ENCODE results near the gene STAP1. TPM values are rescaled to one million over a fixed set of nuclear protein-coding genes. Genes with fewer than 3 reads are reported as not detected.

STAP1 gene
- total RNA-seq, 2 donors from 2014 or later, result 9.6 to 22.0 TPM

DNA sequence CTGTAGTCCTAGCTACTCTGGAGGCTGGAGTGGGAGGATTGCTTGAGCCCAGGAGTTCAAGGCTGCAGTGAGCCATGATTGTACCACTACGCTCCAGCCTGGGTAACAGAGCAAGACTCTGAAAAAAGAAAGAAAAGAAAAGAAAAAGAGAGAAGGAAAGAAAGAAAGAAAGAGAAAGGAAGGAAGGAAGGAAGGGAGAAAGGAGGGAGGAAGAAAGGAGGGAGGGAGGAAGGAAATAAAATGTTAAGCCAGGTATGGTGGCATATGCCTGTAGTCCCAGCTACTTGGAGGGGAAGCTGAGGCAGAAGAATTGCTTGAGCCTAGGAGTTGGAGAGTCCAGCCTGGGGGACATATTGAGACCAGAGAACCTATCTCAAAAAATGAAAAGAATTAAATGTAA, 12.0 kb downstream of the STAP1 start:
- peaks cover 51% of the 10 kb centered on the region for H3K4me1 Mint-ChIP-seq (ENCODE audit: low read depth)
- no peak for DNase-seq
- no peak overlapping the region for H3K27ac Mint-ChIP-seq
- no peak for ATAC-seq (replicated peaks in 1 of 2)
- peaks cover 0 to 2% of the 10 kb centered on the region in 2 donors for H3K9me3 Mint-ChIP-seq
- no peaks in the 10 kb centered on the region for H3K27me3 Mint-ChIP-seq (ENCODE audit: low read depth)
- peaks cover 0 to 4% of the 10 kb centered on the region in 2 donors for H3K36me3 Mint-ChIP-seq (ENCODE audit: insufficient read depth in 2 of 2)
- H3K4me3 Mint-ChIP-seq, result no peak overlapping the region

DNA sequence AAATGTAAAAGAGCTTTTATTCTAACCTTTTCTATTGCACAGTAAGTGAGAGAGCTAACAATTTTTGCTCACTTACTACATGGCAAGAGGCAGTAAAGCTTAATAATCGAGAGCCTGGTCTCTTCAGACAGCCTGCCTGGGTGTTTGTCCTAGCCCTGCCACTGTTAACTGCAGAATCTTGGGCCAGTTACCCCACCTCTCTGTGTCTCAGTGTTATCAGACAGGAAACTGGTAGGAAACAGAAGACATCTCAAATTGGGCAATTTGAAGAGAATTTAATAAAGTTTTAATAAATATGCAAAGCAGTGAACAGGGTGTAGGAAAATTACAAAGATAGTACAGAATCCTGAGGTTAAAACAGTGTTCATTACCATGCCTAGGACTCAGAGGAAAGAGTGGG, 13.4 kb downstream of the STAP1 start:
- DNase-seq (no peak), ATAC-seq (replicated peaks in 1 of 2) (no peak)
- Mint-ChIP-seq H3K9me3 (peaks cover 0 to 2% of the 10 kb centered on the region in 2 donors), H3K4me3 (no peak overlapping the region), H3K36me3 (ENCODE audit: insufficient read depth in 2 of 2) (peaks cover 0 to 5% of the 10 kb centered on the region in 2 donors), H3K27ac (no peak overlapping the region), H3K4me1 (ENCODE audit: low read depth) (peaks cover 52% of the 10 kb centered on the region), H3K27me3 (ENCODE audit: low read depth) (no peaks in the 10 kb centered on the region)

DNA sequence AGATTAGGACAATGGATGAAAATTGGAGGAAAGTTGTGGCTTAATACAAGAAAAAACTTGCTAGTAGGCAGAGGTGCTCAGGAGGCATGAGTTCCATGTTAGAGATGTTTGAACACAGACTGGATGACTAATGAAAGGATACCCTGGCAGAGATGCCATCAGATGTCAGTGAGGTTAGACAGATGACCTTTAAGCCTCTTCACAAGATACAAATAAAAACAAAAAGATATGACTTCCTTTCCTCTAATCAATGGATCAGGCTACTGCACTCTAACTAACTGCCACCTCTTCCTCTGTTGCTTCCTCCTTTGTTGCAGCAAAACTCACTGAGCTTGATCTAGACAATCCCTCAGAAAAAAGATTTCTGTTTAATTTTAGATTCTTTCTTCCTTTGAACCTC, 14.7 kb downstream of the STAP1 start:
- DNase-seq (no peak), ATAC-seq (replicated peaks in 1 of 2) (peak; percentile 62 to 73)
- Mint-ChIP-seq H3K9me3 (peaks cover 0 to 2% of the 10 kb centered on the region in 2 donors), H3K27ac (no peak overlapping the region), H3K4me3 (peak overlapping the region in 1 of 2 donors; percentile 7), H3K4me1 (ENCODE audit: low read depth) (peaks cover 52% of the 10 kb centered on the region), H3K27me3 (ENCODE audit: low read depth) (no peaks in the 10 kb centered on the region), H3K36me3 (ENCODE audit: insufficient read depth in 2 of 2) (peaks cover 0 to 5% of the 10 kb centered on the region in 2 donors)

DNA sequence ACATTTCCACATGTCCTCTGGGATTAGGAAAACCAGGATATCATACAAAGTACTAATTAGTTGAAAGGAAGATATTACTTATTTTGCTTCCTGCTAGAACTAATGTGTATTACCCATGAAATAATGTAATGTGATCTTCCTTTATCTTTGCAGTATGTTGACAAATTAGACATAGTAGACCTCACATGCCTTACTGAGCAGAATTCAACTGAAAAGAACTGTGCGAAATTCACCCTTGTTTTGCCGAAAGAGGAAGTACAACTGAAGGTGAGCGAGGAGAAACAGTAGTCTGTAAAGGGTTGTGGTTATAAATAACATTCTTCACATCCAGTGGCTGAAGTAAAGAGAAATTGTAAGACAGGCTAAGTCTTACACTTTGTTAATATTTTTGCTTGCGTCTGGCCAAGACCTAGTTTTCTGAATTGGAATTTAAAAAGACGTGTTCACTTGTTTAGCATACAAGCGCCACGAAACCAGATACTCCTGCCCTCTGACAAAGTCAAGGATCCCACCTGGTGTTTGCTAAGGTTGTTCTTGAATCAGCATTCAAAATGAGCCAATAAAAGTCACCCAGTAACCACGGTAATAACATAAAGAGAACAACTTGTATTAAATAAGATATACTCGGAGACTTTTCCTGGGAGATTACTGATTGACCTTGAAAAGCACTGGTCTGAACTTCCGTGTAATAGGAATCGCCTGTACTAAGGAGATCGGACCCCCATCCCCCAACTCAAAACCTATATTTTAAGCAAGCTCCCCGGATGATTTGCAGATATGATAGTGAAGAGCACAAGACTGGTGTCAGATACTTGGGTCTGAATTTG, 16.9 kb downstream of the STAP1 start:
- peak overlapping the region; percentile 60 to 75 for H3K4me3 Mint-ChIP-seq
- H3K9me3 Mint-ChIP-seq, result peaks cover under 1 to 2% of the 10 kb centered on the region in 2 donors
- ATAC-seq (replicated peaks in 1 of 2) (peak; percentile 53 to 64), DNase-seq (no peak)
- H3K27me3 Mint-ChIP-seq (ENCODE audit: low read depth), result no peaks in the 10 kb centered on the region
- peaks cover 53% of the 10 kb centered on the region for H3K4me1 Mint-ChIP-seq (ENCODE audit: low read depth)
- peak overlapping the region; percentile 44 for H3K27ac Mint-ChIP-seq
- peaks cover 2 to 5% of the 10 kb centered on the region in 2 donors for H3K36me3 Mint-ChIP-seq (ENCODE audit: insufficient read depth in 2 of 2)

DNA sequence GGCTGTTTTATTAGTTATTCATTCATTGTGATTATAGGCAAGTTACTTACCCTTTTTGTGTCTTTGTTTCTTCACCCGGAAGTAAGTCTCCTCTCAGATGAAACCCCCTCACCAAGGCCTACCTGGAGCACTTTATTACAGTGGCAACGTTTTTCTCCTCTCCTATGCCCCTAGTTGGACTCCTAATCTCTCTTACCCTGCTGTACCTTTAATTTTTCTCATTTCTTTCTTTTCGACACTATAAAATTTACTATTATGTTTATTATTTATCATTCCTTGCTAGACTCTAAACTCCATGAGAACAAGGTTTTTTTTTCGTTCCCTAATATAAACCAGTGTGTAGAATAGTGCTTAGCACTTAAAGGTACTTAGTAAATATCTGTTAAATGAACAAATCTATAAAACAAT, 17.5 kb downstream of the STAP1 start:
- Mint-ChIP-seq H3K27ac (peak overlapping the region; percentile 74), H3K4me3 (peak overlapping the region; percentile 60 to 75), H3K4me1 (ENCODE audit: low read depth) (peaks cover 59% of the 10 kb centered on the region), H3K27me3 (ENCODE audit: low read depth) (no peaks in the 10 kb centered on the region), H3K9me3 (peaks cover 0 to 2% of the 10 kb centered on the region in 2 donors), H3K36me3 (ENCODE audit: insufficient read depth in 2 of 2) (peaks cover 2 to 5% of the 10 kb centered on the region in 2 donors)
- ATAC-seq (replicated peaks in 1 of 2) (no peak), DNase-seq (no peak)

DNA sequence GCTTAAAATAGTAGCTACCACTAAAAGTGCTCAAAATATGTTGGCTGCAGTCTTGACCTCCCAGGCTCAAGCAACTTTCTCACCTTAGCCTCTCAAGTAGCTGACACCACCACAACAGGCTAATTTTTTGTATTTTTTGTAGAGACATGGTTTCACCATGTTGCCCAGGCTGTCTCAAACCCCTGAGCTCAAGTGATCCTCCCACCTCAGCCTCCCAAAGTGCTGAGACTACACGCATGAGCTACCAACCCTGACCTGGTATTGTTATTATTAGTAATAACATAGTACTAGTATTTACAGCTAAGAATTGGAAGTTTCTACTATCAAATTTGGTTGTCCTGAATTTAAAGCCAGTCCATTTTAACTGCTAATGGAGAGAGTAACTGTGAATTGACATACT, 18.0 kb downstream of the STAP1 start:
- Mint-ChIP-seq H3K4me3 (no peak overlapping the region), H3K9me3 (peaks cover 0 to 2% of the 10 kb centered on the region in 2 donors), H3K27me3 (ENCODE audit: low read depth) (no peaks in the 10 kb centered on the region), H3K4me1 (ENCODE audit: low read depth) (peaks cover 64% of the 10 kb centered on the region), H3K27ac (no peak overlapping the region), H3K36me3 (ENCODE audit: insufficient read depth in 2 of 2) (peaks cover 2 to 5% of the 10 kb centered on the region in 2 donors)
- DNase-seq (no peak), ATAC-seq (replicated peaks in 1 of 2) (no peak)

DNA sequence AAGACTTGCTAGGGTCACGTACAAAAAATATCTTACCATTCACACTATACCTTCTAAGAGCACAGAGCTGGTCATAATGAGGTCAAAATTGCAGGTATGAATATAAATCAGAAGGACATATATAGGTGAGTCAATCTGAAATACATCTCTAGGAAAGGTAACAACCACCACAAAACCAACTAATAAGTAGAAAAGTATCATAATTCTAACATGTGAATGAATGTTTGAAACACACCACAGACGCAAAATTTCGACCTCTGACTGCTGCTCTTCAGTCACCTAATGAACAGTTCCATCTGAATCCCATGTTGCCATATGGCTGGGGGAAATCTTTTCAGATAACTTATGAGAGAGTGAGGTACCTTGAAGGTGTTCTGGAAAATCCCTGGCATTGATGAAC, 22.1 kb downstream of the STAP1 start:
- H3K4me3 Mint-ChIP-seq, result peak overlapping the region; percentile 66 to 89

DNA sequence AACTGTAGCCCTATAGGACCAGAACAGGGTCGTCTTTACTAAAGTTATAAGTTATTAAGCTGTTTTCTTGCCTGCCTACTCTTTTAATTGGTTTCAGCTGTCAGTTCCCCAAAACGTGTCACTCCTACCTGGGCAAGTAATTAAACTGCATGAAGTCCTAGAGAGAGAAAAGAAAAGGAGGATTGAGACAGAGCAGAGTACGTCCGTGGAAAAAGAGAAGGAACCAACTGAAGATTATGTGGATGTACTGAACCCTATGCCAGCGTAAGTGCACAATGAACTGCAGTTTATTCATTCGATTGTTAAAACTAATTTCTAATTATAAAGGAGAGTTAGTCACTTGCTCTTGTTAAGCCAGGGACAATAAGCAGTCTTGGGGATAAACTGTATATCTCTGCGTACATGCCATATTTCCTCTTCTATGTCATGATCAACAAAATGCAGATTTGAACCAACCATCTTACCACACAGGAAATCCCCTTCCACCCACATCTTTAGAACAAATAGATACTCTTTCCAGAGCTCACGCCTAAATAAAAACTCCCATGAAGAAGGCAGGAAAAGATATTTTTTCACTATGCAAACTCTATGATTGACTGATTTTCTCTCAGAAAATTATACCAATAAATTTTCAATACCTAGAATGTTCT, 22.8 kb downstream of the STAP1 start:
- Mint-ChIP-seq H3K27me3 (ENCODE audit: low read depth) (no peaks in the 10 kb centered on the region), H3K27ac (peak overlapping the region; percentile 62), H3K9me3 (peaks cover 0 to 2% of the 10 kb centered on the region in 2 donors), H3K4me1 (ENCODE audit: low read depth) (peaks cover 39% of the 10 kb centered on the region), H3K36me3 (ENCODE audit: insufficient read depth in 2 of 2) (peaks cover 2 to 7% of the 10 kb centered on the region in 2 donors), H3K4me3 (peak overlapping the region; percentile 66 to 89)
- ATAC-seq (replicated peaks in 1 of 2), result peak; percentile 76 to 78
- DNase-seq, result peak; percentile 23 to 36

More for the DNA sequence above, 22.1 kb downstream of the STAP1 start:
- ATAC-seq (replicated peaks in 1 of 2) (peak; percentile 73 to 78), DNase-seq (peak in 1 of 2 donors; percentile 36)
- Mint-ChIP-seq H3K4me1 (ENCODE audit: low read depth) (peaks cover 47% of the 10 kb centered on the region), H3K9me3 (peaks cover 0 to 2% of the 10 kb centered on the region in 2 donors), H3K36me3 (ENCODE audit: insufficient read depth in 2 of 2) (peaks cover 2 to 5% of the 10 kb centered on the region in 2 donors), H3K27ac (peak overlapping the region; percentile 62), H3K27me3 (ENCODE audit: low read depth) (no peaks in the 10 kb centered on the region)

DNA sequence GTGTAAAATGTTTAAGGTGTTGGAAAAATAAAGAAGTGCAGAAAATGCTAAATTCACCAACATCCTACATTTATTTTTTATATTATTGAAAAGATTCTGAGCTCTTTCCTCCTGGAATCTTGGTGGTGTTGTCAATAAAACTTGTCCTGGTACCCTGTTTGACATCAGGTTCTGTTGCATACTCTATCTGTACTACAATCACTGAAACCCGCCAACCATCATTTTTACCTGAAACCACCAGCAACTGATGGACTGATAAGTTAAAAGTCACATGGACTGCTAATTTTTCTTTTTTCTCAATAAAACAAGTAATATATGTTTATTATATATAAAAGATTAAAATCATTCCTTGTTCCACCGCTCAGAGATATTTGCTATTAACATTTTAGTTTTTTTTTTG, 23.4 kb downstream of the STAP1 start:
- Mint-ChIP-seq H3K9me3 (peaks cover 0 to 2% of the 10 kb centered on the region in 2 donors), H3K4me3 (peak overlapping the region; percentile 66 to 89), H3K4me1 (ENCODE audit: low read depth) (peaks cover 35% of the 10 kb centered on the region), H3K27me3 (ENCODE audit: low read depth) (no peaks in the 10 kb centered on the region), H3K27ac (peak overlapping the region; percentile 62), H3K36me3 (ENCODE audit: insufficient read depth in 2 of 2) (peaks cover 2 to 4% of the 10 kb centered on the region in 2 donors)
- ATAC-seq (replicated peaks in 1 of 2), result peak in 1 of 2 donors; percentile 6
- DNase-seq, result no peak

DNA sequence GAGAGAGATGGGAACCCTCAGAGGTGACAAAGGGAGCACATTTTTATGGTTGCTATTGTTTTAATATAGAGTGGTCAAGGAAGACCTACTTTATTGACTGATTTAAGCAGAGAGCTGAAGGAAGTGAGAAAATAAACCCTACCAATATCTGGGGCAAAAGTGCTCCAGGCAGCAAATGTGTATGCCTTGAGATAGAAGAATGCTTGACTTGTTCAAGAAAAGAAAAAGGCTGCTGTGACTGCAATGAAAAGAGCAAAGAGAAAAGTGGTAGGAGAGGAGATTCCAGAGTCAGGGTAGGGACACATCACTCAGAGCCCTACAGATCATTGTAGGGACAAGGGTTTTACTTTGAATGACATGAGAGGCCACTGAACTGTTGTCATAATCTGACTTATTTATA, 26.0 kb downstream of the STAP1 start:
- Mint-ChIP-seq H3K9me3 (peaks cover 0 to under 1% of the 10 kb centered on the region in 2 donors), H3K36me3 (ENCODE audit: insufficient read depth in 2 of 2) (peaks cover under 1 to 4% of the 10 kb centered on the region in 2 donors), H3K27ac (no peak overlapping the region), H3K4me1 (ENCODE audit: low read depth) (peaks cover 25% of the 10 kb centered on the region), H3K27me3 (ENCODE audit: low read depth) (no peaks in the 10 kb centered on the region), H3K4me3 (no peak overlapping the region)
- DNase-seq (no peak), ATAC-seq (replicated peaks in 1 of 2) (no peak)

DNA sequence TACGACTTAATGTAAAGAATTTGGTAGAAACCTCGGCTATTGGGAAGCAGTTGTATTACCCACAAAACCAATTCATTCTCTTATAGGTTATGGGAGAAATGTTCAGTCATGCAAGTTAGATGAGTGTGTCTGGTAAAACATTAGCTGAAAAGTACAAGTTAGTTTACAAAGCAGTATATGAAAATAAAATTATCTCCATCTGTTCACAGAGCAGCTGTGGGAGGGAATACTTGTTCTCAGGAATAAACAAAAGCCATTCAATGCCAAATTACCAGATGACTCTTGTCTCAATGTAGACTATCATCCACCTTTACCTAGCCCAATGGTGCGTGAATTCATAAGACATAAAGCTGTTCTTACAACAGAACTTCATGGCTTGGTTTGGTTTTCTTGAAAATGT, 28.6 kb downstream of the STAP1 start:
- H3K4me1 Mint-ChIP-seq (ENCODE audit: low read depth), result peaks cover 5% of the 10 kb centered on the region
- no peak overlapping the region for H3K4me3 Mint-ChIP-seq
- no peak overlapping the region for H3K27ac Mint-ChIP-seq
- H3K9me3 Mint-ChIP-seq, result no peaks in the 10 kb centered on the region
- H3K36me3 Mint-ChIP-seq (ENCODE audit: insufficient read depth in 2 of 2), result peaks cover 0 to 2% of the 10 kb centered on the region in 2 donors
- no peak for DNase-seq
- no peaks in the 10 kb centered on the region for H3K27me3 Mint-ChIP-seq (ENCODE audit: low read depth)
- ATAC-seq (replicated peaks in 1 of 2), result no peak

DNA sequence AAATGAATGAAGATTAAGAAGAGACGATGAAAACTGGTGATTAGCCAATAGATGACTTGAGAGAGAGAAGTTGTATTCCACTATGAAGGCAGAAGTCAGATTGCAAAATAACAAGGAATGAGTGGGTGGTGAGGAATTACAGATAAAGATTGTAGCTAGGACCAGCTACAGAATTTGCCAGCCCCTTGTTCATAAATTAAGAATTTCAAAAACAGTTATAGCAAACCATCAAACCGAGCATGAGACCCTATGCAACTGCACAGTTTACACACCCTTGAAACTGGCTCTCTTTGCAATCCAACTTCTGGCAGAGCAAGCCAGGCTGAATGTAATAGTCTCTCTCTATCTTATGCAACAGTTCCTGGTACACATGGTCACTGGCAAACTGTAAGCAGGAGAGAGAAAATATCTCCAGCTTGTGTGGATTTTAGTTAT, 35.2 kb downstream of the STAP1 start:
- Mint-ChIP-seq H3K9me3 (peaks cover 2 to 7% of the 10 kb centered on the region in 2 donors), H3K27me3 (ENCODE audit: low read depth) (no peaks in the 10 kb centered on the region), H3K4me1 (ENCODE audit: low read depth) (no peaks in the 10 kb centered on the region), H3K36me3 (ENCODE audit: insufficient read depth in 2 of 2) (peaks cover 1 to 8% of the 10 kb centered on the region in 2 donors), H3K27ac (no peak overlapping the region), H3K4me3 (no peak overlapping the region)
- no peak for DNase-seq
- ATAC-seq (replicated peaks in 1 of 2), result no peak

Measured in activated T-cell treated with anti-CD3 and anti-CD28 coated beads, Interleukin-2, amount 50 U/mL, for 72 hours (primary cell).